GM12864 (cell line): Measurements from ENCODE around the gene MOSMO.

Experiments
- DNase-seq: peaks from one replicate; pipeline ENCODE4 v3.0.0-alpha.2; 2011; ENCODE audit warnings: low read depth
- H3K4me3 ChIP-seq: 2 replicates; pipeline ENCODE4 v1.5.1; 2011; ENCODE audit warnings: mild to moderate bottlenecking, low read depth, low read length, control low read depth
- CTCF ChIP-seq: IDR thresholded peaks from 2 replicates; pipeline ENCODE4 v1.5.1; 2011; ENCODE audit warnings: low read depth, mild to moderate bottlenecking, moderate library complexity, low read length, control low read depth, inconsistent platforms; ENCODE audit errors: missing control alignments

Gene MOSMO

GRCh38 chr16:22088642-22089041 is 80.7 kb downstream of the MOSMO start:
- TF ChIP-seq CTCF: no peak
- DNase-seq: no peak

GRCh38 chr16:22089910-22090309 is 82.0 kb downstream of the MOSMO start:
- no peak for TF ChIP-seq CTCF
- DNase-seq: no peak
- H3K4me3 ChIP-seq: no peak overlapping the region

More at GRCh38 chr16:22088642-22089041, 80.7 kb downstream of the MOSMO start:
- no peak overlapping the region for H3K4me3 ChIP-seq

GRCh38 chr16:22091721-22092120 is 83.8 kb downstream of the MOSMO start:
- no peak for DNase-seq
- no peak overlapping the region for H3K4me3 ChIP-seq
- TF ChIP-seq CTCF: no peak

- H3K4me3 ChIP-seq: no peak within 1 kb of the TSS
- no peak for TF ChIP-seq CTCF
- no peak for DNase-seq
Measured at GRCh38 chr16:22092143-22092933, 84.4 kb downstream of the MOSMO start, which contains the start of gene VWA3A. Gene VWA3A, plus strand, starts transcription at chr16:22092541. Its CDS starts 97 bp downstream, at chr16:22092638.

- DNase-seq: no peak
- TF ChIP-seq CTCF: no peak
- no peak overlapping the region for H3K4me3 ChIP-seq
Measured at GRCh38 chr16:22093331-22093730, 85.4 kb downstream of the MOSMO start.

- no peak for TF ChIP-seq CTCF
- DNase-seq: no peak
- H3K4me3 ChIP-seq: no peak overlapping the region
Measured at GRCh38 chr16:22093996-22094395, 86.1 kb downstream of the MOSMO start.
